AG04449 (cell line): Measurements from ENCODE around the gene IGSF23.
A peak's percentile ranks its signal among the peaks of the same experiment; 100 is the strongest.

ENCODE experiments used
- CTCF ChIA-PET: fragments of 350-600 bp; formaldehyde crosslinking; extraction: SDS; loops from one replicate; lab custom pipeline; 2021; ENCODE audit warnings: antibody characterized with exemption; lab: Yijun Ruan, JAX
- POLR2A ChIA-PET: fragments of 400-600, 350-600 bp; formaldehyde crosslinking; extraction: SDS; loops from one replicate; lab custom pipeline; 2020; ENCODE audit warnings: antibody characterized with exemption, inconsistent platforms; lab: Yijun Ruan, JAX
- DNase-seq: peaks from one replicate; pipeline ENCODE4 v3.0.0-alpha.2; 2010; ENCODE audit warnings: low read depth, low spot score
- H3K4me3 ChIP-seq: 2 replicates; pipeline ENCODE4 v1.5.1; 2011; ENCODE audit warnings: low read depth, mild to moderate bottlenecking, control low read depth, low read length
- CTCF ChIP-seq: IDR thresholded peaks from one replicate; pipeline ENCODE4 v1.5.1; 2011; ENCODE audit warnings: mild to moderate bottlenecking, moderate library complexity, low read length, control low read depth, inconsistent platforms; ENCODE audit not compliant: insufficient read depth; ENCODE audit errors: missing control alignments

Gene IGSF23

GRCh38 chr19:44598880-44599279, 14.5 kb upstream of the IGSF23 start:
- ChIA-PET CTCF (no interaction called here), POLR2A (no interaction called here)
- no peak for TF ChIP-seq CTCF
- H3K4me3 ChIP-seq: no peak overlapping the region
- DNase-seq: no peak

GRCh38 chr19:44600466-44600865, 12.9 kb upstream of the IGSF23 start:
- no peak for TF ChIP-seq CTCF
- ChIA-PET POLR2A (no interaction called here), CTCF (interaction anchor here (0.6 to 4.8 kb wide), 3 partner anchors 8 to 56 kb away, joined by 3 to 25 read pairs (median 5); no protein-coding TSS in a partner anchor)
- DNase-seq: no peak
- no peak overlapping the region for H3K4me3 ChIP-seq

GRCh38 chr19:44602081-44602480, 11.3 kb upstream of the IGSF23 start:
- POLR2A ChIA-PET: no interaction called here
- CTCF ChIA-PET: interaction anchor here (0.6 to 4.8 kb wide), 5 partner anchors 10 to 55 kb away, joined by 3 to 25 read pairs (median 4); no protein-coding TSS in a partner anchor
- no peak overlapping the region for H3K4me3 ChIP-seq
- no peak for TF ChIP-seq CTCF
- DNase-seq: no peak

GRCh38 chr19:44603201-44603945, 10.0 kb upstream of the IGSF23 start:
- CTCF ChIA-PET: interaction anchor here (1.1 to 4.8 kb wide), 4 partner anchors 11 to 53 kb away, joined by 4 to 25 read pairs (median 6); no protein-coding TSS in a partner anchor
- POLR2A ChIA-PET: interaction anchor here (1.2 to 1.8 kb wide), 5 partner anchors 15 to 42 kb away, joined by 3 to 12 read pairs (median 8); partner anchors contain the start of gene PVR
- TF ChIP-seq CTCF: no peak
- no peak overlapping the region for H3K4me3 ChIP-seq
- DNase-seq: peak; percentile 90

- DNase-seq: no peak
- H3K4me3 ChIP-seq: no peak overlapping the region
- ChIA-PET POLR2A (interaction anchor here (1.8 kb wide), 1 partner anchor 16 kb away, joined by 12 read pairs; no protein-coding TSS in a partner anchor), CTCF (interaction anchor here (1.2 to 4.8 kb wide), 3 partner anchors 11 to 12 kb away, joined by 3 to 25 read pairs (median 4); no protein-coding TSS in a partner anchor)
- TF ChIP-seq CTCF: no peak
Measured at GRCh38 chr19:44604241-44604640, 9.1 kb upstream of the IGSF23 start.

- TF ChIP-seq CTCF: no peak
- ChIA-PET CTCF (interaction anchor here (0.8 to 1.6 kb wide), 4 partner anchors 10 to 51 kb away, joined by 3 to 4 read pairs (median 4); no protein-coding TSS in a partner anchor), POLR2A (no interaction called here)
- DNase-seq: no peak
- no peak overlapping the region for H3K4me3 ChIP-seq
Measured at GRCh38 chr19:44605547-44605946, 7.8 kb upstream of the IGSF23 start.
